ENCODE results near the gene AJAP1. TPM values are rescaled to one million over a fixed set of nuclear protein-coding genes. Genes with fewer than 3 reads are reported as not detected.

Gene AJAP1
- total RNA-seq, 2 donors from 2014 or later, result 0.41 to 0.49 TPM

- TF ChIP-seq CTCF (IDR thresholded peaks at IDR 0.05), result no peak
- Histone ChIP-seq H3K9me3 (no peaks in the 10 kb centered on the region), H3K27ac (no peak overlapping the region), H3K36me3 (no peaks in the 10 kb centered on the region), H3K4me3 (no peak overlapping the region), H3K4me1 (ENCODE audit: control insufficient read depth in 1 of 2, low read depth in 2 of 2) (no peaks in the 10 kb centered on the region), H3K27me3 (replicated peaks; ENCODE audit: insufficient read depth) (no peaks in the 10 kb centered on the region)
- ATAC-seq (ENCODE audit: insufficient number of reproducible peaks, low FRiP score, low read depth), result no peak
- DNase-seq (ENCODE audit: low spot score), result no peak
Measured at GRCh38 chr1:4630561-4630960, 23.8 kb upstream of the AJAP1 start.

GRCh38 chr1:4631321-4631720 is 23.1 kb upstream of the AJAP1 start:
- H3K4me3 ChIP-seq, result no peak overlapping the region
- no peaks in the 10 kb centered on the region for H3K36me3 ChIP-seq
- no peak overlapping the region for H3K27ac ChIP-seq
- TF ChIP-seq CTCF (IDR thresholded peaks at IDR 0.05), result no peak
- H3K4me1 ChIP-seq (ENCODE audit: control insufficient read depth in 1 of 2, low read depth in 2 of 2), result no peaks in the 10 kb centered on the region
- H3K27me3 ChIP-seq (replicated peaks; ENCODE audit: insufficient read depth), result no peaks in the 10 kb centered on the region
- no peak for ATAC-seq (ENCODE audit: insufficient number of reproducible peaks, low FRiP score, low read depth)
- DNase-seq (ENCODE audit: low spot score), result no peak
- H3K9me3 ChIP-seq, result no peaks in the 10 kb centered on the region

- Histone ChIP-seq H3K27ac (no peak overlapping the region), H3K27me3 (replicated peaks; ENCODE audit: insufficient read depth) (no peaks in the 10 kb centered on the region), H3K36me3 (no peaks in the 10 kb centered on the region), H3K4me1 (ENCODE audit: control insufficient read depth in 1 of 2, low read depth in 2 of 2) (no peaks in the 10 kb centered on the region), H3K4me3 (no peak overlapping the region), H3K9me3 (no peaks in the 10 kb centered on the region)
- no peak for TF ChIP-seq CTCF (IDR thresholded peaks at IDR 0.05)
- DNase-seq (ENCODE audit: low spot score), result no peak
- no peak for ATAC-seq (ENCODE audit: insufficient number of reproducible peaks, low FRiP score, low read depth)
Measured at GRCh38 chr1:4633346-4633745, 21.1 kb upstream of the AJAP1 start.

- no peak for ATAC-seq (ENCODE audit: insufficient number of reproducible peaks, low FRiP score, low read depth)
- no peaks in the 10 kb centered on the region for H3K36me3 ChIP-seq
- H3K4me3 ChIP-seq, result no peak overlapping the region
- no peak for DNase-seq (ENCODE audit: low spot score)
- no peaks in the 10 kb centered on the region for H3K9me3 ChIP-seq
- no peaks in the 10 kb centered on the region for H3K4me1 ChIP-seq (ENCODE audit: control insufficient read depth in 1 of 2, low read depth in 2 of 2)
- TF ChIP-seq CTCF (IDR thresholded peaks at IDR 0.05), result no peak
- H3K27ac ChIP-seq, result no peak overlapping the region
- no peaks in the 10 kb centered on the region for H3K27me3 ChIP-seq (replicated peaks; ENCODE audit: insufficient read depth)
Measured at GRCh38 chr1:4634156-4634792, 20.1 kb upstream of the AJAP1 start.

GRCh38 chr1:4634793-4635406 is 19.5 kb upstream of the AJAP1 start:
- H3K27ac ChIP-seq, result no peak overlapping the region
- TF ChIP-seq CTCF (IDR thresholded peaks at IDR 0.05), result no peak
- no peaks in the 10 kb centered on the region for H3K9me3 ChIP-seq
- DNase-seq (ENCODE audit: low spot score), result no peak
- H3K4me1 ChIP-seq (ENCODE audit: control insufficient read depth in 1 of 2, low read depth in 2 of 2), result no peaks in the 10 kb centered on the region
- H3K27me3 ChIP-seq (replicated peaks; ENCODE audit: insufficient read depth), result no peaks in the 10 kb centered on the region
- H3K36me3 ChIP-seq, result no peaks in the 10 kb centered on the region
- H3K4me3 ChIP-seq, result no peak overlapping the region
- ATAC-seq (ENCODE audit: insufficient number of reproducible peaks, low FRiP score, low read depth), result no peak
